ENCODE results near the gene IL17C. TPM values are rescaled to one million over a fixed set of nuclear protein-coding genes. Genes with fewer than 3 reads are reported as not detected.

The IL17C gene
- total and polyA plus RNA-seq, 10 of the 15 experiments (the other 5 are each of a cell fraction or from before 2014, with no cell fraction given): not detected

DNA sequence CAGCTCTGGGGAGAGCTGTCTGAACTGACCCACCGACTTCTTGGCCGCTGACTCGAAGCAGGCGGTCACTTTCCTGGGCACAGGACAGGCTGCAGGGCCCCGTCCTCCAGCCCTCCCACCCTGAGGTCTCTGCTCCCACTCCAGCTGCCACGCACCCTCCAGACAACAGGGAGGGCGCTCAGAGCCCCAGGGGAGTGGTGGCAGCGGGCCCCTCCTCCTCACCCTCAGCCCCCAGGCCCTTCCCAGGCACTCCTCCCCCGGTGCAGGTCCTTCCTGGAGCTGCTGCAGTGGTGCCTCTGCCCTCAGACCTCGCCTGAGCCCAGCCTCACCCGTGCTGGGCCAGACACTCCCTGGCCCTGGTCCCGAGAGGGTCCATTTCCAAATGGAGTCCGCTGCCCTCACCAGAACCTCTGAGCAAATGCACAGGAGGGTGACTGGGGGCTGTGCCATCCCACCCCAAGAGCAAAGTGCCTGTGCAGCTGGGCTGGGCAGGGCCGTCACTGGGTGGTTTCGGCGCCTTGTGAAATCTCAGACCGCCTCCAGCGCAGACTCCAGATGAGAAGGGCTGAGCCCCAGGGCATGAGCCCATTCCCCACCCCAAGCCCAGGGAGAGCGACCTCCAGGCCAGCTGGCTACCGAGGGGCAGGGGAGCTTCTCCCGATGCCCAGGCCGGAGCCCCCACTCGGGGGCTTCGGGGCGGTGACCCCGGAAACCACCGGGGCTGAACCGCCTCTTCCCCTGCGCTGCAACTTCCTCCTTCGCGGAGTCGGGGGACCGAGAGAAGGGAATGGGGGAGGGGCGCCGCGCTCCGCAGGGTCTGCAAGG lies 11.8 kb downstream of the IL17C start (continued):
- TF ChIP-seq, protein P1, sequence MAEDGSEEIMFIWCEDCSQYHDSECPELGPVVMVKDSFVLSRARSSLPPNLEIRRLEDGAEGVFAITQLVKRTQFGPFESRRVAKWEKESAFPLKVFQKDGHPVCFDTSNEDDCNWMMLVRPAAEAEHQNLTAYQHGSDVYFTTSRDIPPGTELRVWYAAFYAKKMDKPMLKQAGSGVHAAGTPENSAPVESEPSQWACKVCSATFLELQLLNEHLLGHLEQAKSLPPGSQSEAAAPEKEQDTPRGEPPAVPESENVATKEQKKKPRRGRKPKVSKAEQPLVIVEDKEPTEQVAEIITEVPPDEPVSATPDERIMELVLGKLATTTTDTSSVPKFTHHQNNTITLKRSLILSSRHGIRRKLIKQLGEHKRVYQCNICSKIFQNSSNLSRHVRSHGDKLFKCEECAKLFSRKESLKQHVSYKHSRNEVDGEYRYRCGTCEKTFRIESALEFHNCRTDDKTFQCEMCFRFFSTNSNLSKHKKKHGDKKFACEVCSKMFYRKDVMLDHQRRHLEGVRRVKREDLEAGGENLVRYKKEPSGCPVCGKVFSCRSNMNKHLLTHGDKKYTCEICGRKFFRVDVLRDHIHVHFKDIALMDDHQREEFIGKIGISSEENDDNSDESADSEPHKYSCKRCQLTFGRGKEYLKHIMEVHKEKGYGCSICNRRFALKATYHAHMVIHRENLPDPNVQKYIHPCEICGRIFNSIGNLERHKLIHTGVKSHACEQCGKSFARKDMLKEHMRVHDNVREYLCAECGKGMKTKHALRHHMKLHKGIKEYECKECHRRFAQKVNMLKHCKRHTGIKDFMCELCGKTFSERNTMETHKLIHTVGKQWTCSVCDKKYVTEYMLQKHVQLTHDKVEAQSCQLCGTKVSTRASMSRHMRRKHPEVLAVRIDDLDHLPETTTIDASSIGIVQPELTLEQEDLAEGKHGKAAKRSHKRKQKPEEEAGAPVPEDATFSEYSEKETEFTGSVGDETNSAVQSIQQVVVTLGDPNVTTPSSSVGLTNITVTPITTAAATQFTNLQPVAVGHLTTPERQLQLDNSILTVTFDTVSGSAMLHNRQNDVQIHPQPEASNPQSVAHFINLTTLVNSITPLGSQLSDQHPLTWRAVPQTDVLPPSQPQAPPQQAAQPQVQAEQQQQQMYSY (CRISPR knock-in tag; IDR thresholded peaks at IDR 0.05): no peak
- TF ChIP-seq, protein P2, sequence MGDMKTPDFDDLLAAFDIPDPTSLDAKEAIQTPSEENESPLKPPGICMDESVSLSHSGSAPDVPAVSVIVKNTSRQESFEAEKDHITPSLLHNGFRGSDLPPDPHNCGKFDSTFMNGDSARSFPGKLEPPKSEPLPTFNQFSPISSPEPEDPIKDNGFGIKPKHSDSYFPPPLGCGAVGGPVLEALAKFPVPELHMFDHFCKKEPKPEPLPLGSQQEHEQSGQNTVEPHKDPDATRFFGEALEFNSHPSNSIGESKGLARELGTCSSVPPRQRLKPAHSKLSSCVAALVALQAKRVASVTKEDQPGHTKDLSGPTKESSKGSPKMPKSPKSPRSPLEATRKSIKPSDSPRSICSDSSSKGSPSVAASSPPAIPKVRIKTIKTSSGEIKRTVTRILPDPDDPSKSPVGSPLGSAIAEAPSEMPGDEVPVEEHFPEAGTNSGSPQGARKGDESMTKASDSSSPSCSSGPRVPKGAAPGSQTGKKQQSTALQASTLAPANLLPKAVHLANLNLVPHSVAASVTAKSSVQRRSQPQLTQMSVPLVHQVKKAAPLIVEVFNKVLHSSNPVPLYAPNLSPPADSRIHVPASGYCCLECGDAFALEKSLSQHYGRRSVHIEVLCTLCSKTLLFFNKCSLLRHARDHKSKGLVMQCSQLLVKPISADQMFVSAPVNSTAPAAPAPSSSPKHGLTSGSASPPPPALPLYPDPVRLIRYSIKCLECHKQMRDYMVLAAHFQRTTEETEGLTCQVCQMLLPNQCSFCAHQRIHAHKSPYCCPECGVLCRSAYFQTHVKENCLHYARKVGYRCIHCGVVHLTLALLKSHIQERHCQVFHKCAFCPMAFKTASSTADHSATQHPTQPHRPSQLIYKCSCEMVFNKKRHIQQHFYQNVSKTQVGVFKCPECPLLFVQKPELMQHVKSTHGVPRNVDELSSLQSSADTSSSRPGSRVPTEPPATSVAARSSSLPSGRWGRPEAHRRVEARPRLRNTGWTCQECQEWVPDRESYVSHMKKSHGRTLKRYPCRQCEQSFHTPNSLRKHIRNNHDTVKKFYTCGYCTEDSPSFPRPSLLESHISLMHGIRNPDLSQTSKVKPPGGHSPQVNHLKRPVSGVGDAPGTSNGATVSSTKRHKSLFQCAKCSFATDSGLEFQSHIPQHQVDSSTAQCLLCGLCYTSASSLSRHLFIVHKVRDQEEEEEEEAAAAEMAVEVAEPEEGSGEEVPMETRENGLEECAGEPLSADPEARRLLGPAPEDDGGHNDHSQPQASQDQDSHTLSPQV (IDR thresholded peaks at IDR 0.05): no peak
- TF ChIP-seq CBX5 (IDR thresholded peaks at IDR 0.05; ENCODE audit: low read depth) (no peak), SUPT20H (IDR thresholded peaks at IDR 0.05; ENCODE audit: borderline replicate concordance, control insufficient read depth, low read depth, low read length) (no peak), EGR1 (IDR thresholded peaks at IDR 0.05; ENCODE audit: borderline replicate concordance in 1 of 2, low read depth in 2 of 2, low read length in 2 of 2) (0 out of 3 replicates have a peak, but pooled peaks of 1 of the 2 experiments have one; percentile 3), PAX5 (IDR thresholded peaks at IDR 0.05; ENCODE audit: borderline replicate concordance, low read depth, low read length) (peak; percentile 91), ZSCAN29 (IDR thresholded peaks at IDR 0.05) (no peak), IKZF1 (conservative IDR thresholded peaks at IDR 0.05) (peak; percentile 29), HCFC1 (IDR thresholded peaks at IDR 0.05; ENCODE audit: low read length) (no peak), LARP7 (IDR thresholded peaks at IDR 0.05) (peak; percentile 16; the same call in 1 of the 2 replicates)
- TF ChIP-seq, protein P3, sequence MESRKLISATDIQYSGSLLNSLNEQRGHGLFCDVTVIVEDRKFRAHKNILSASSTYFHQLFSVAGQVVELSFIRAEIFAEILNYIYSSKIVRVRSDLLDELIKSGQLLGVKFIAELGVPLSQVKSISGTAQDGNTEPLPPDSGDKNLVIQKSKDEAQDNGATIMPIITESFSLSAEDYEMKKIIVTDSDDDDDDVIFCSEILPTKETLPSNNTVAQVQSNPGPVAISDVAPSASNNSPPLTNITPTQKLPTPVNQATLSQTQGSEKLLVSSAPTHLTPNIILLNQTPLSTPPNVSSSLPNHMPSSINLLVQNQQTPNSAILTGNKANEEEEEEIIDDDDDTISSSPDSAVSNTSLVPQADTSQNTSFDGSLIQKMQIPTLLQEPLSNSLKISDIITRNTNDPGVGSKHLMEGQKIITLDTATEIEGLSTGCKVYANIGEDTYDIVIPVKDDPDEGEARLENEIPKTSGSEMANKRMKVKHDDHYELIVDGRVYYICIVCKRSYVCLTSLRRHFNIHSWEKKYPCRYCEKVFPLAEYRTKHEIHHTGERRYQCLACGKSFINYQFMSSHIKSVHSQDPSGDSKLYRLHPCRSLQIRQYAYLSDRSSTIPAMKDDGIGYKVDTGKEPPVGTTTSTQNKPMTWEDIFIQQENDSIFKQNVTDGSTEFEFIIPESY (IDR thresholded peaks at IDR 0.05): no peak
- TF ChIP-seq, protein P4, sequence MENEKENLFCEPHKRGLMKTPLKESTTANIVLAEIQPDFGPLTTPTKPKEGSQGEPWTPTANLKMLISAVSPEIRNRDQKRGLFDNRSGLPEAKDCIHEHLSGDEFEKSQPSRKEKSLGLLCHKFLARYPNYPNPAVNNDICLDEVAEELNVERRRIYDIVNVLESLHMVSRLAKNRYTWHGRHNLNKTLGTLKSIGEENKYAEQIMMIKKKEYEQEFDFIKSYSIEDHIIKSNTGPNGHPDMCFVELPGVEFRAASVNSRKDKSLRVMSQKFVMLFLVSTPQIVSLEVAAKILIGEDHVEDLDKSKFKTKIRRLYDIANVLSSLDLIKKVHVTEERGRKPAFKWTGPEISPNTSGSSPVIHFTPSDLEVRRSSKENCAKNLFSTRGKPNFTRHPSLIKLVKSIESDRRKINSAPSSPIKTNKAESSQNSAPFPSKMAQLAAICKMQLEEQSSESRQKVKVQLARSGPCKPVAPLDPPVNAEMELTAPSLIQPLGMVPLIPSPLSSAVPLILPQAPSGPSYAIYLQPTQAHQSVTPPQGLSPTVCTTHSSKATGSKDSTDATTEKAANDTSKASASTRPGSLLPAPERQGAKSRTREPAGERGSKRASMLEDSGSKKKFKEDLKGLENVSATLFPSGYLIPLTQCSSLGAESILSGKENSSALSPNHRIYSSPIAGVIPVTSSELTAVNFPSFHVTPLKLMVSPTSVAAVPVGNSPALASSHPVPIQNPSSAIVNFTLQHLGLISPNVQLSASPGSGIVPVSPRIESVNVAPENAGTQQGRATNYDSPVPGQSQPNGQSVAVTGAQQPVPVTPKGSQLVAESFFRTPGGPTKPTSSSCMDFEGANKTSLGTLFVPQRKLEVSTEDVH (IDR thresholded peaks at IDR 0.05; ENCODE audit: low read depth, partially characterized antibody): no peak
